COLO668 (cell line): ENCODE measurements around the gene SCLY.
"Not testable (repeated sequence)": the region's sequence is repeated elsewhere in the genome, so short reads cannot be mapped to it uniquely, and the experiment has no call there.

Experiments used
- DNase-seq: peaks from one replicate; lab custom pipeline; 2025; ENCODE audit not compliant: unreplicated experiment; lab: John Stamatoyannopoulos, UW

Gene SCLY

GRCh38 chr2:238039985-238040384 lies 20.8 kb upstream of the SCLY start:
- no peak for DNase-seq

- DNase-seq: no peak
Observed at GRCh38 chr2:238040918-238041317, 19.9 kb upstream of the SCLY start.

GRCh38 chr2:238042090-238042489 lies 18.7 kb upstream of the SCLY start:
- no peak for DNase-seq

- DNase-seq: no peak
Observed at GRCh38 chr2:238042849-238043584, 17.8 kb upstream of the SCLY start.

GRCh38 chr2:238043851-238044250 lies 16.9 kb upstream of the SCLY start:
- no peak for DNase-seq

GRCh38 chr2:238045575-238045974 lies 15.2 kb upstream of the SCLY start:
- DNase-seq: no peak

- no peak for DNase-seq
Observed at GRCh38 chr2:238046725-238047270, 14.0 kb upstream of the SCLY start.

GRCh38 chr2:238053191-238053776 lies 7.5 kb upstream of the SCLY start:
- no peak for DNase-seq

GRCh38 chr2:238055841-238056240 lies 5.0 kb upstream of the SCLY start:
- no peak for DNase-seq

GRCh38 chr2:238057696-238058575 lies 2.9 kb upstream of the SCLY start:
- not testable (repeated sequence) for DNase-seq

- no peak for DNase-seq
Observed at GRCh38 chr2:238059505-238059904, 1.3 kb upstream of the SCLY start.

GRCh38 chr2:238060096-238060541 lies 682 bp upstream of the SCLY start:
- no peak for DNase-seq

GRCh38 chr2:238061315-238062202 lies 758 bp downstream of the SCLY start:
- peak; percentile 65 for DNase-seq

- DNase-seq: no peak
Observed at GRCh38 chr2:238063414-238064189, 2.8 kb downstream of the SCLY start.

- DNase-seq: peak; percentile 6
Observed at GRCh38 chr2:238064376-238064775, 3.6 kb downstream of the SCLY start.

- no peak for DNase-seq
Observed at GRCh38 chr2:238065071-238065846, 4.5 kb downstream of the SCLY start.

- no peak for DNase-seq
Observed at GRCh38 chr2:238066218-238066617, 5.4 kb downstream of the SCLY start.

- not testable (repeated sequence) for DNase-seq
Observed at GRCh38 chr2:238066718-238067117, 5.9 kb downstream of the SCLY start.

GRCh38 chr2:238067939-238068338 lies 7.1 kb downstream of the SCLY start:
- no peak for DNase-seq
